Ovary (tissue), 3 donors: ENCODE results near the gene ACSM6.

Experiments
- CTCF ChIP-seq, 3 donors: fragments of 450-650 bp in 2 of 3; fragments of 200-600 bp in 1 of 3; IDR thresholded peaks; one replicate each; pipeline versions ENCODE4 v1.5.1 to v1.8.0; 2016 to 2022; ENCODE audit warnings: antibody characterized with exemption in 3 of 3, mild to moderate bottlenecking in 1 of 3
- POLR2A ChIP-seq: fragments of 450-650 bp; IDR thresholded peaks from one replicate; pipeline ENCODE4 v1.6.1; 2017; ENCODE audit warnings: antibody characterized with exemption, mild to moderate bottlenecking, moderate library complexity
- donor health status: DM: no; HTN: no; CAD: no.

DNA sequence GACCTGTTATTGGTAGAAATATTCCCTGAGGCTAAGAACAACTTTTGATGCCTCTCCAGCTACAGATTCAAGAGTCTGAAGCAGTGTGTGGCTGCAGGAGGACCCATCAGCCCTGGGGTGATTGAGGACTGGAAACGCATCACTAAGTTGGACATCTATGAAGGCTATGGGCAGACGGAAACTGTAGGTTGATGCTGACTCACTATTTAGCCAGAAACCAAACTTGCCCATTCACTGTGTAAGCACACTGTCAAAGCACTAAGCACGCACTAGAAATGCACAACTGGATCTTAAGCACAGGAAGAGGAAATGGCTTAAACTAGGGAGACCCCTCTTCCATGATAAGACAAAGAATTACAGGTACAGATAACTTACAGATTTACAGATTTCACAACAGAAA is 20.8 kb downstream of the ACSM6 start:
- no peak for TF ChIP-seq CTCF (IDR thresholded peaks at IDR 0.05)
- no peak for TF ChIP-seq POLR2A
